ENCODE data around the gene RPL36A.

The RPL36A gene

GRCh38 chrX:101390664-101391525, at the start of gene RPL36A:
Gene RPL36A, plus strand, starts transcription at chrX:101391011. Its CDS starts 33 bp downstream, at chrX:101391044.
- DNase-seq, result peak; percentile 93

GRCh38 chrX:101347859-101348451, 42.9 kb upstream of the RPL36A start:
- DNase-seq, result peak; percentile 30

- peak; percentile 88 for DNase-seq
Measured at GRCh38 chrX:101348452-101349192, 42.2 kb upstream of the RPL36A start, which contains the start of gene TIMM8A. Gene TIMM8A, minus strand, starts transcription at chrX:101348742. Its CDS starts 78 bp downstream, at chrX:101348664.

- DNase-seq, result no peak
Measured at GRCh38 chrX:101349193-101349562, 41.6 kb upstream of the RPL36A start.

GRCh38 chrX:101357166-101357795, 33.5 kb upstream of the RPL36A start:
- DNase-seq, result peak; percentile 35

- DNase-seq, result no peak
Measured at GRCh38 chrX:101359966-101360365, 30.8 kb upstream of the RPL36A start.

GRCh38 chrX:101360390-101360789, 30.4 kb upstream of the RPL36A start:
- DNase-seq, result no peak

GRCh38 chrX:101362116-101362515, 28.7 kb upstream of the RPL36A start:
- DNase-seq, result no peak

- DNase-seq, result no peak
Measured at GRCh38 chrX:101362757-101363156, 28.1 kb upstream of the RPL36A start.

GRCh38 chrX:101365301-101365795, 25.5 kb upstream of the RPL36A start:
- DNase-seq, result no peak

- no peak for DNase-seq
Measured at GRCh38 chrX:101368800-101369199, 22.0 kb upstream of the RPL36A start.

- DNase-seq, result no peak
Measured at GRCh38 chrX:101369687-101370086, 21.1 kb upstream of the RPL36A start.

GRCh38 chrX:101370888-101371504, 19.8 kb upstream of the RPL36A start:
- DNase-seq, result no peak

GRCh38 chrX:101377547-101377946, 13.3 kb upstream of the RPL36A start:
- no peak for DNase-seq

- peak; percentile 19 for DNase-seq
Measured at GRCh38 chrX:101383679-101384205, 7.1 kb upstream of the RPL36A start.

GRCh38 chrX:101385026-101385684, 5.7 kb upstream of the RPL36A start:
- DNase-seq, result no peak

- DNase-seq, result peak; percentile 62
Measured at GRCh38 chrX:101385795-101386541, 4.8 kb upstream of the RPL36A start, which contains the start of gene BTK. Gene BTK, minus strand, starts transcription at chrX:101386191. Its CDS starts 10,907 bp downstream, at chrX:101375284.

GRCh38 chrX:101386542-101386885, 4.3 kb upstream of the RPL36A start:
- DNase-seq, result no peak

GRCh38 chrX:101388604-101389003, 2.2 kb upstream of the RPL36A start:
- DNase-seq, result no peak

- DNase-seq, result no peak
Measured at GRCh38 chrX:101391831-101392230, 1.0 kb downstream of the RPL36A start.

All from RPMI8226 (cell line).